Epithelial cell of umbilical artery (primary cell): ENCODE results near the gene MED23. TPM values are rescaled to one million over a fixed set of nuclear protein-coding genes. Genes with fewer than 3 reads are reported as not detected.

Experiments
- total RNA-seq: library from RNA; depleted of rRNA; stranded (reverse); fragments of >200 nt; gene quantifications from 2 replicates; pipeline ENCODE4 v1.2.3, GENCODE V29; 2014

MED23 gene, protein sequence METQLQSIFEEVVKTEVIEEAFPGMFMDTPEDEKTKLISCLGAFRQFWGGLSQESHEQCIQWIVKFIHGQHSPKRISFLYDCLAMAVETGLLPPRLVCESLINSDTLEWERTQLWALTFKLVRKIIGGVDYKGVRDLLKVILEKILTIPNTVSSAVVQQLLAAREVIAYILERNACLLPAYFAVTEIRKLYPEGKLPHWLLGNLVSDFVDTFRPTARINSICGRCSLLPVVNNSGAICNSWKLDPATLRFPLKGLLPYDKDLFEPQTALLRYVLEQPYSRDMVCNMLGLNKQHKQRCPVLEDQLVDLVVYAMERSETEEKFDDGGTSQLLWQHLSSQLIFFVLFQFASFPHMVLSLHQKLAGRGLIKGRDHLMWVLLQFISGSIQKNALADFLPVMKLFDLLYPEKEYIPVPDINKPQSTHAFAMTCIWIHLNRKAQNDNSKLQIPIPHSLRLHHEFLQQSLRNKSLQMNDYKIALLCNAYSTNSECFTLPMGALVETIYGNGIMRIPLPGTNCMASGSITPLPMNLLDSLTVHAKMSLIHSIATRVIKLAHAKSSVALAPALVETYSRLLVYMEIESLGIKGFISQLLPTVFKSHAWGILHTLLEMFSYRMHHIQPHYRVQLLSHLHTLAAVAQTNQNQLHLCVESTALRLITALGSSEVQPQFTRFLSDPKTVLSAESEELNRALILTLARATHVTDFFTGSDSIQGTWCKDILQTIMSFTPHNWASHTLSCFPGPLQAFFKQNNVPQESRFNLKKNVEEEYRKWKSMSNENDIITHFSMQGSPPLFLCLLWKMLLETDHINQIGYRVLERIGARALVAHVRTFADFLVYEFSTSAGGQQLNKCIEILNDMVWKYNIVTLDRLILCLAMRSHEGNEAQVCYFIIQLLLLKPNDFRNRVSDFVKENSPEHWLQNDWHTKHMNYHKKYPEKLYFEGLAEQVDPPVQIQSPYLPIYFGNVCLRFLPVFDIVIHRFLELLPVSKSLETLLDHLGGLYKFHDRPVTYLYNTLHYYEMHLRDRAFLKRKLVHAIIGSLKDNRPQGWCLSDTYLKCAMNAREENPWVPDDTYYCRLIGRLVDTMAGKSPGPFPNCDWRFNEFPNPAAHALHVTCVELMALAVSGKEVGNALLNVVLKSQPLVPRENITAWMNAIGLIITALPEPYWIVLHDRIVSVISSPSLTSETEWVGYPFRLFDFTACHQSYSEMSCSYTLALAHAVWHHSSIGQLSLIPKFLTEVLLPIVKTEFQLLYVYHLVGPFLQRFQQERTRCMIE (N-terminal part only)
- 21.1 and 34.2 TPM in 2 replicates for total RNA-seq

GRCh38 chr6:131627724-131628682 lies at the start of gene MED23:
TSS of gene MED23 (minus strand) at chr6:131628242. CDS start at chr6:131628049, 193 bp downstream.

DNA sequence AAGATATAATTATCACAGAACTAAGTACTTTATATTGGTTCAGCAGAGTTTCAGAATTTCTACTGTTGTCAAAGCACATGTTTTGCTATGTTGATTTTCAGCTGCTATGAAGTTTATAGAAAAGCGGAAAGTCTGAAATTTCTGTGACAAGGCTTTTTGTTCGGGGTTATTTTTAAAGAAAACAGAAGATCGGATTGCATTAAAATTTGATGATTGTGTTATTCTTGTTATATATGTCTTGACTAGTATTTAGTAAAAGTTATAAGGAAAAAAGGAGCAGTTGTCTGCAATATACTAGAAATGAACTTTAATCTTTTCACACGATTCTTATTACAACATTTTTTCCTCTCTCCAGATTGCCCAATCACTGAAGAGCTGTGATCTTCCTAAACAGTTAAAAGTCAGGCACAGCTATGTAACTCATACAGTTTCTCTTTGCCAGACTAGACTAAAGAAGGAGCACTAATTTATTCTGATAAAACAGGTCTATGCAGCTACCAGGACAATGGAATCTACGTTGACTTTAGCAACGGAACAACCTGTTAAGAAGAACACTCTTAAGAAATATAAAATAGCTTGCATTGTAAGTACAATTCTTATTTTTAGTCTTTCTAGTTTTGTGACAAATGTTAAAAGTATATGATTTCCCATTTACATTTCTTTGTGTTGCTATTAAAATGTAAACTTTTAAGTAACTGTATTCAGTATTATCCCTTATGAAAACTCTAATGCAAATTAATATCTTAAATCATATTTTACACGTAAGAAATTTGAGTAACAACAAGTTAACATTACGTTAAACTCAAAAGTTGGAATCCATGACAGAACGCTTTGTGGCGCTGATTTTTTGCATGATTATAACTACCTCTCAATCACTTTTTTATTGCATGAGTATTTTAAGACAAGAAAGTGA lies 9.1 kb upstream of the MED23 start, which contains the start of gene ENPP3:
Gene ENPP3 (plus strand): TSS at position 423 of the 913 bp plus-strand sequence. CDS start 83 bp downstream, at position 506.

GRCh38 chr6:131572686-131573415 lies 55.2 kb downstream of the MED23 start, which contains the start of gene ARG1:
TSS of gene ARG1 (plus strand) at chr6:131573226. CDS start at chr6:131573283, 57 bp downstream.

Other genes starting within 250 kb of the MED23 start
- gene ARG1, start 55.0 kb downstream of the MED23 start, total RNA-seq: not detected in 2 replicates
- gene ENPP3, start 9.1 kb upstream of the MED23 start, total RNA-seq: under 0.01 TPM in 1 of 2 replicates, not detected in the other
- under 0.01 TPM in 1 of 2 replicates, not detected in the other for gene OR2A4, start 73.2 kb upstream of the MED23 start, total RNA-seq
- gene CTAGE9, start 82.8 kb upstream of the MED23 start, total RNA-seq: not detected in 2 replicates
- gene ENPP1, start 179.8 kb upstream of the MED23 start, total RNA-seq: 2.3 and 3.6 TPM in 2 replicates